GOT3 (cell line): Measurements from ENCODE around the gene DHX8.

Experiments used
- DNase-seq: peaks from one replicate; lab custom pipeline; 2025; ENCODE audit warnings: mixed read lengths; lab: John Stamatoyannopoulos, UW

The DHX8 gene

DNA sequence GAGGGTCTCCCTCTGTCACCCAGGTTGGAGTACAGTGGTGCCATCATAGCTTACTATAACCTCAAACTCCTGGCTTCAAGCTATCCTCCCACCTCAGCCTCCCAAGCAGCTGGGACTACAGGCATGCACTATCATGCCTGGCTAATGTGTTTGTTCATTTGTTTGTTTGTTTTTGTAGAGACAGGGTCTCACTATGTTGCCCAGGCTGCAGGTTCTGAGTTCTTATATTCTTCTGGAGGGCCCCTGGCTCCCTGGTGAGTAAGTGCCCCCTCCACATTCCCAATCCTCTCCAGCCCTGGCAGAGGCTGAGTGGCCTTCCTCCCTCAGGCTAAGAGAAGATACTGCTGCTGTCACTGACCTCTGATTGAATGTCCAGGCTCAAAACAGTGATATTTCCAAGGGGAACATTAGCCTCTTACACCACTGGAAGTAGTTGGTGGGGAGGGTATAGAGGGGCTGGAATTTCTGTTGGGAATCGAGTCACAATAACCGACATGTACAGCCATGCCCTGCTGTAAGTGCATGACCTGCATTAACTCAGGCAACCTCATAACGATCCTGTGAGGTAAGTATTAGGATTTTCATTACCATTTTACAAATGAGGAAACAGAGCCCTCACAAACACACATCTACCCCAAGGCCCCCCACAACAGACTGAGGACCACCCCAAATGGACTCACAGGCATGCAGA, 65.1 kb downstream of the DHX8 start:
- no peak for DNase-seq

DNA sequence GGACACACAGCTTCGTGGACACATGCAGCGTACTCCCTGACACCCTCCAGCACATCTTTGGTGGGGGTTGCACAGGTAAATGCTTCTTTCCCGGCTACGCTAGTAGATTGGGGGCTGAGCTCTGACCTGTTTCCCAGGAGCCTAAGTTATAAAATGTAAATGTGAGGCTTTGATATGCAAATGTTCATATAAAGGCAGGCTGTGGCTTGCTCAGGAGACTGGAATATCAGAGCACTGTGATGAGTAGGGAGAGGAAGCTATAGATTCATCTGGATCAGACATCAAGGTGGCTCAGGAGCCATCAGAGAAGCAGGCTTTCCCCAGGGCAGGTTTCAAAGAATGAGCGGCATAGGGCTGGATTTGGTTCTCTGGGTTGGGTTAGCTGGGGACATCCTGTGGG, 65.7 kb downstream of the DHX8 start:
- no peak for DNase-seq

DNA sequence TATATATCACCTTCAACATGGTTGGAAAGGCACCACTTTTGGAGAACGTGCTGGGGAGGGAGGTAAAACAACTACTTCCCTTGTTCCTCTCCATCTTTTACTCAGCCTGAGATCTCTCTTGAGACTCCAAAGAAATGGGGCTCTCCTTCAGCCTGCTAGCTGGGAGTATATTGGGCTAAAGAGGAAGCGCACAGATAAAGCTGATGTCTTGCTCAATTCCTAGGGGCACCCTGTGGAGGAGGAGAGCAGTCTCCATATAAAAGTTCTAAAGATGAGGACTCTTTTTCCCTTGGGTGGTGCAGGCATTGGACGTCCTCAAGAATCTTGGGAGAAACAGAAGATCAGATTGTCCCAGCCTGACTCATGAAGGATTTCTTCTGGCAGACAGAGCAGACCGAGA, 67.0 kb downstream of the DHX8 start:
- DNase-seq, result no peak

DNA sequence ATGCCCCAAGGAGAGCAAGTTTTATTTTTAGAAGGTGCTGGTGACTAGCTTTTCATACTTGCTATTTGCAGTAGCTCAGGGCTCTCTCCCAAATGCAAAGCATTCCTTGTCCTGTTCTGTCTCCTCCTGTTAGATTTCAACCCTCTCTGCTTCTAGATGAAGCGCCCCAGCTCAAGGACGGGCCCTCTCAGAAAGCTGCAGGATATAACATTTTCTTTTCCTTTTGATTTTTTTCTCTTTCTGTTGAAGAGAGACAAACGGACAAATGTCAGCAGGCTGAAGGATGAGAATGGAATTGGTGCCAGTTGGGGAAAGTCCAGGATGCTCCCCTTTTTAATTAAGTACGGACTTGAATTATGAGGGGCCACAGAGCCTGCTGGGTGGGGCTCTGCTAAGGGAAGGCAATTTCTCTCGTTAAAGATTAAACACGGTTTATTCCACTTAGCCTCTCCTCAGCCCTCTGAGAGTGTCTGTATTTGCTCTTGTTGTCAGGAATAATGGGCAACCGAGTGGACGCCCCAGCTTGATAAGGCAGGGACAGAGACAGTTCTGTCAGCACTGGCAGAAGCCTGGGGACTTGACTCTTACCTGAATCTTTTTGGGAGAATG, 68.6 kb downstream of the DHX8 start:
- no peak for DNase-seq

DNA sequence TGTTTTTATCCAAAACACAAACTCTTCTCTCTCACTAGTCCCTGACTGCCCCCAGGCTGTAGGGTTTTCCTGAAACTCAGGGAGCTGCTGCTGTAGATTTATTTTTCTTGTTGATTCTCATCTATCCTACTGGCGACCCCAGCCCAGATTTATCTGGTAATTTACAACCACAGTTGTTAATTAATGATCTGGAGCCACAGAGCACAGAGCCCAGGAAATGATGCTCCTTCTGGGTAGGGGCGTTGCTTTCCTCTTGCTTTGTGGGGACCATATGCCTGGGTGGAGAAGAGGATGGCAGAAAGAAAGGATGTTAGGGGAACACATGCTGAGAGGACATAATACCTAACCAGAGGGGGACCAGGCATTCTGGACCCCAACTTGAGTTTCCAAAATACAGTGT, 69.8 kb downstream of the DHX8 start:
- no peak for DNase-seq

DNA sequence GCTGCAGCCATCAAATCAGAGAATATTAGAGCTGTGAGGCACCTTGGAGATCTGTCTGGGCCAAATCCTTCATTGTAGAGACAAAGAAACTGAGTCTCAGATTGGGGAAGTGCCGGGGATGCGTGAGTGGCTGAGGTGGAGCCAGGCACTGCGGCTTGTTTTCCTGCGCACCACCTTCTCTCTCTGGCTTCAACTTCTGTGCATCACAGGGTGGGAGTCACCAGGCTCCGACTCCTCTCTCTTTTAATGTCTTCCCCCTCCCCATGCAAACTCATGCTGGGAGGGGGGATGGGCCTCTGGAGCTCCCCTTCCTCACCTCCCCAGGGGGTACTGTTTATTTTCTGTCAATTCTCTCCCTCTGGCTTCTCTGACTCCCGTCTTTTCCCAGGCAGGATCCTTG, 71.1 kb downstream of the DHX8 start:
- no peak for DNase-seq

DNA sequence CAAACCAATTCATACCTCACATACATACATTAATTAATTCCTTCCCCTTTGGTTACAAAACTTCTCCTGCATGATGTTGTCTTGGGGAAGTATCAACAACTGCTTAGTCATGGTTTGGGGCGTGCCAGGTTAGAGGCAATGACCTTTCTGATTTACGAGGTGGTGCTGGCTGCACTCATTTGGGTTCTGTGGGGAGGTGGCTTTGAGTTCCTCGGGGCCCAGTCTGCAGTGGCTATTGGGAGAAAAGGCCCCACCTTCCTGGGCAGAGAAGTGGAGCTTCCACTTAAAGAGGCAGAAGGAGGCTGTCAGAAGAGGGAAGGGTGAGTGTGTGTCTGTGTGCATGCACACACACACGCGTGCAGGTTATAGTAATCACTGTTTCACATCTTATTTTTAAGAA, 72.5 kb downstream of the DHX8 start:
- DNase-seq, result peak; percentile 17

DNA sequence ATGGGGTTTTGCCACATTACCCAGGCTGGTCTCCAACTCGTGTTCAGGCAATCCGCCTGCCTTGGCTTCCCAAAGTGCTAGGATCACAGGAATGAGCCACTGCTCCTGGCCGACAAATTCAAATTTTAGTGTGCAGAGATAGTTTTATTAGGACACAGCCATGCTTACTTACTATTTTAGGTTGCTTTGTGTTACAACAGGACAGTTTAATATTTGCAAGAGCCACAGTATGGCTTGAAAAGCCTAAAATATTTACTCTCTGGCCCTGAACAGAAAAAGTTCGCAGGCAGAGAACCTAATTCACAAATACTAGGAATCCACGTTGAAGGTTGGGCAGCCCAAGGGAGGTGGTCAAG, 75.0 kb downstream of the DHX8 start:
- DNase-seq, result no peak

- no peak for DNase-seq
These were observed 75.5 kb downstream of the DHX8 start for GRCh38 chr17:43559161-43559816.

GRCh38 chr17:43560461-43561427, 77.0 kb downstream of the DHX8 start:
- DNase-seq, result no peak

- no peak for DNase-seq
These were observed 79.2 kb downstream of the DHX8 start for GRCh38 chr17:43562679-43563599.

DNA sequence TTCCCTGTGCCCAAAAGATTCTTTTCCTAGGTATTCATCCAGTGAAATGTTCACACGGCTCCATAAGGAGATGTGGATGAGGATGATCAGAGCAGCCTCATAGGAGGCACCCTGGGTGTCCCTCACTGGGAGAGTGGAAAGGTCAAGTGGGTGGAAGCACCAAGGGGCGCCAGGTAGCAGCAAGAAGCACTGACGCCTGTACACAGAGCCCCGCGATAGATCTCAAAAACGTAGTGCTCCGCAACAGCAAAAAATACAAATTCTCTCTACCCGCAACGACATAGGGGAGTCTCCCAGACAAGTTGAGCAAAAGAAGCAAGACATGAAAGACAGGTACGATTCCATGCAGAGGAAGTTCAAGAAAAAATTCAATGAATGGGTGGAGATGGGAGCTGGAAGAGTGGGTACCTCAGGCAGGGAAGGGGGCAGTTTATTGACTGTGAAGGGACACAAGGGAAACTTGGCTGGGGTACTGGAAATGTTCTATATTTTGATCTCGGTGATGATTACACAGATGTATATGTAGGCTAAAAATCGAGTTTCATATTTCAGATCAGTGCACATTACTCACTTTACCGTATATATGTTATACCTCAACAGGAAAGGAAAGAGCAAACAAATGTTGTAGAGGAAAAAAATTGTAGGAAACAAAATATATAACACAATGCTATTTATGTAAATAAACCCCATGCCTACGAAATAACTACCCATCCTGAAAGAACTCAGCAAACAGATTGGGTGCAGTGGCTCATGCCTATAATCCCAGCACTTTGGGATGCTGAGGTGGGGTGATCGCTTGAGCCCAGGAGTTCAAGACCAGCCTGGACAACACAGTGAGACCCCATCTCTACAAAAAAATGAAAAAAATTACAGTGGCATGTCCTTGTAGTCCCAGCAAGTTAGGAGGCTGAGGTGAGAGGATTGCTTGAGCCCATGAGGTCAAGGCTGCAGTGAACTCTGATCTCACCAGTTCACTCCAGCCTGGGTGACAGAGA, 80.1 kb downstream of the DHX8 start:
- no peak for DNase-seq

- DNase-seq, result no peak
These were observed 84.8 kb downstream of the DHX8 start for GRCh38 chr17:43568506-43569082.

GRCh38 chr17:43570518-43570928, 86.7 kb downstream of the DHX8 start:
- DNase-seq, result no peak

- DNase-seq, result no peak
These were observed 88.7 kb downstream of the DHX8 start for GRCh38 chr17:43572368-43572980.

DNA sequence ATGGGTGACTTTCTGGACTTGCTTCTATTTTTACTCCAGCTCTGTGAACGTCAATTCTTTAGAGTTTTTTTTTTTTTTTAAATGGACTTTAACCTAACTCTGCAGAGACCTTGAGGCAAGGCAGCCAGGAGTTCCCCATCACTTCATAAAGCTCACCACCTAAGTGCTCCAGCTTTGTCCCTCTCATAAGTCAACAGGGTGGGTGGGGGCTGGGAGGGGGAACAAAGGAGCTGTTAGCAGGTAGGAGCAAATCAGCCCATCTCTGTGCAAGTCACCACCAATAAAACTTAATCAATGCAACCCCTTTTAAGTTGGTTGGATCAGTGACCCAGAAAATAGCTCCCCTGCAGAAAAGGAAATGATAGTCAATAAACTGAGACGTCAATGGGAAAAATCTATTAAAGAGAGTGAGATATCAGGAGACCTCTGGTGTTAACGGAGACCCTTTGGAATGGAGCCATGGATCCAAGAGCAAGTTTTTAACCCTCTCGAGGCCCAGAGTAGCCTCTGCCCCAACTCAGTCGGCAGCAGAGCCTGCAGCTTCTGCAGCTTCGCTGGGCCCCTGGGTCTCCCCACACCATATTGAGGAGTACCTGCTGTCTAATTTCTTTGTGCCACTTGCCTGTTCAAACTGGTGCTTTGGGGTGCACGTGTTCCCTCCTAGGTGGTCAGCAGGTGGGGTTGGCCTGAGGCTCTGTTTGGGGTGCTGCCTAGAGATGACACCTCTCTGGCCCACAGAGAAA, 90.0 kb downstream of the DHX8 start:
- DNase-seq, result no peak

DNA sequence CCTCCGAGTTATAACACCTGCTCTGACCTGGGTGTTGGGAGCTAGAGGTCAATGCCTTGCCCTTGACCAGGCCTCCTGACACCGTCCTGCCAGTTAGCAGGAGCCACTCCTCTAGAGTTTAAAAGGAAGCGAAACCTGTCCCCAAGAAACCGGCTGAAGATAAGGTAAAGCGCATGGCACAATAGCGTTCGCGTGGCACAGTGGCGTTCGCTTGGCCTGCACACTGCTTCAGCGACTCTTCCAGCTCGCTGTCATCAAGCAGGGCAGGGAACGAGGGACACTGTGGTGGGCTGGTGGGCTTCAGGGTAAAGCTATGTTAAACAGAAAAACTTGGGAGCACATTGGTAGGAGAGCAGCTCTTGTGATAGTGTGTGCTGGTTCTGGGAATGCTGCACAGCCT, 90.6 kb downstream of the DHX8 start:
- no peak for DNase-seq

GRCh38 chr17:43574896-43575525, 91.2 kb downstream of the DHX8 start:
- DNase-seq, result no peak
